Thymus (tissue), 11 donors: ENCODE data around the gene CAMTA1. TPM values are rescaled to one million over a fixed set of nuclear protein-coding genes. Genes with fewer than 3 reads are reported as not detected.

Source experiments
- DNase-seq, 9 donors: peaks; one replicate each; pipeline ENCODE4 v3.0.0-alpha.2; 2013; ENCODE audit warnings: low spot score in 9 of 9, low read depth in 6 of 9, missing footprints in 1 of 9
- H3K27ac ChIP-seq, 2 donors: one replicate each; pipeline ENCODE4 v1.5.1; 2013; ENCODE audit warnings: control low read depth in 1 of 2, low read depth in 1 of 2, low read length in 1 of 2, mild to moderate bottlenecking in 1 of 2, moderate library complexity in 1 of 2
- H3K27me3 ChIP-seq, 2 donors: one replicate each; pipeline ENCODE4 v1.5.1; 2013; ENCODE audit warnings: low read length in 1 of 2; ENCODE audit not compliant: control insufficient read depth in 2 of 2, insufficient read depth in 1 of 2
- H3K36me3 ChIP-seq, 2 donors: one replicate each; pipeline ENCODE4 v1.5.1; 2013; ENCODE audit warnings: low read length in 1 of 2, mild to moderate bottlenecking in 1 of 2, moderate library complexity in 1 of 2; ENCODE audit not compliant: control insufficient read depth in 2 of 2, insufficient read depth in 2 of 2
- H3K4me1 ChIP-seq, 2 donors: one replicate each; pipeline ENCODE4 v1.5.1; 2013; ENCODE audit warnings: low read length in 2 of 2; ENCODE audit not compliant: control insufficient read depth in 2 of 2, insufficient read depth in 2 of 2
- H3K4me3 ChIP-seq, 2 donors: one replicate each; pipeline ENCODE4 v1.5.1; 2013; ENCODE audit warnings: low read length in 2 of 2, control low read depth in 1 of 2, mild to moderate bottlenecking in 1 of 2
- H3K9me3 ChIP-seq, 2 donors: one replicate each; pipeline ENCODE4 v1.5.1; 2013; ENCODE audit warnings: low read length in 1 of 2, mild to moderate bottlenecking in 1 of 2; ENCODE audit not compliant: control insufficient read depth in 2 of 2, insufficient read depth in 1 of 2
- WGBS: extraction: QIAGEN DNeasy Blood & Tissue Kit; methylation state at CpG from one replicate; pipeline ENCODE4 v1.1.7; 2013; 5-methylcytosine and 5-hydroxymethylcytosine counted together
- polyA plus RNA-seq: library from polyadenylated mRNA; stranded (reverse); fragments of 200-250 nt; gene quantifications from one replicate; pipeline ENCODE4 v1.2.3, GENCODE V29; 2013
- total RNA-seq: library from RNA; stranded (reverse); fragments of 120-200 nt; gene quantifications from one replicate; pipeline ENCODE4 v1.2.4, GENCODE V29; 2013
- donor health status: healthy.

Gene CAMTA1
- total and polyA plus RNA-seq, 2 donors, result 32.0 to 158 TPM

GRCh38 chr1:7086106-7086505 is 300.9 kb downstream of the CAMTA1 start:
- no peaks in the 10 kb centered on the region for H3K4me1 ChIP-seq
- peaks cover 0 to 3% of the 10 kb centered on the region in 2 donors for H3K27me3 ChIP-seq
- peaks cover 0 to under 1% of the 10 kb centered on the region in 2 donors for H3K9me3 ChIP-seq
- no peaks in the 10 kb centered on the region for H3K36me3 ChIP-seq
- no peak for DNase-seq
- no peak overlapping the region for H3K4me3 ChIP-seq
- no peak overlapping the region for H3K27ac ChIP-seq
- 87% methylated on average over 11 of the region's 11 CpGs for WGBS

- Histone ChIP-seq H3K27ac (no peak overlapping the region), H3K36me3 (no peaks in the 10 kb centered on the region), H3K9me3 (no peaks in the 10 kb centered on the region), H3K4me1 (no peaks in the 10 kb centered on the region), H3K27me3 (peaks cover 0 to 3% of the 10 kb centered on the region in 2 donors), H3K4me3 (no peak overlapping the region)
- DNase-seq, result no peak
- WGBS, result 95% methylated on average over 9 of the region's 9 CpGs
These were observed 302.6 kb downstream of the CAMTA1 start for GRCh38 chr1:7087888-7088287.

DNA sequence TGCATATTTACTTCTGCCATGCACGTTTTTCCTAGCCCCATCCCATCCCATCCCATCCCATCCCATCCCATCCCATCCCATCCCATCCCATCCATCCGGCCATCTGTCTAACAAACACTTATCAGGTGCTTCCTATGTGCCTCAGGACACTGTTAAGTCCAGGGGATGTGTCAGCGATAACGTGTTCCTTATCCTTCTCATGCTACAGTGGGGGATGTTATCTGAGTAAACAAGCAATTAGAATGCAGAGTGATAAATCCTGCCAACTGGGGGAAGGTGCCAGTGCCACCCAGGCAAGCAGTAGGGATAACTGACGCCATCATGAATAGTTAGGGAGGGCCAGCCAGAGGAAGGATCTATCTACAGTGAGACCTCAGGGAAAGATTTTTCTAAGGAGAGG is 304.2 kb downstream of the CAMTA1 start:
- no peak for DNase-seq
- H3K9me3 ChIP-seq, result no peaks in the 10 kb centered on the region
- no peak overlapping the region for H3K27ac ChIP-seq
- WGBS, result 80% methylated on average over 5 of the region's 5 CpGs
- no peaks in the 10 kb centered on the region for H3K36me3 ChIP-seq
- no peaks in the 10 kb centered on the region for H3K4me1 ChIP-seq
- peaks cover 0 to 3% of the 10 kb centered on the region in 2 donors for H3K27me3 ChIP-seq
- H3K4me3 ChIP-seq, result no peak overlapping the region

DNA sequence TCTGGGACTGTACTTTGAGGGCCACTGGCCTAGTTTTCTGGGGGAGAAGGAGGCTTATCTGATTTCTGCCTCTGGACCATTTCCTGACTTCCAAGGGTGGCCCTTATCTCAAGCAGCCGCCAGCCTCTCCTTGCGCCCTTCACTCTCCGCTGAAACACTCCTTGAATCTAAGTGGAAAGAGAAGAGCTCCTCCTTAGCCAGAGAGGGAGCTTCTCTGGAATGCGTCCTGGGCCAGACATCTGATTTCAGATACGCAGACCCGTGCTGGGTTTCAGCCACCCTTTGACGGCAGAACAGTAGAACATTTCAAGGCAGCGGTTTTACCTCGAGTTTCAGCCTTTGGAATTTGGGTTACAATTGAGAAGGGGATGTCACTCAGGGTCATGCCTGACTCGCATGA is 308.0 kb downstream of the CAMTA1 start:
- 73% methylated on average over 10 of the region's 10 CpGs for WGBS
- H3K4me1 ChIP-seq, result no peaks in the 10 kb centered on the region
- H3K4me3 ChIP-seq, result no peak overlapping the region
- no peak for DNase-seq
- H3K9me3 ChIP-seq, result no peaks in the 10 kb centered on the region
- H3K27ac ChIP-seq, result no peak overlapping the region
- H3K27me3 ChIP-seq, result no peaks in the 10 kb centered on the region
- H3K36me3 ChIP-seq, result no peaks in the 10 kb centered on the region

GRCh38 chr1:7094086-7094485 is 308.8 kb downstream of the CAMTA1 start:
- H3K36me3 ChIP-seq, result no peaks in the 10 kb centered on the region
- H3K4me1 ChIP-seq, result no peaks in the 10 kb centered on the region
- H3K9me3 ChIP-seq, result no peaks in the 10 kb centered on the region
- no peak overlapping the region for H3K4me3 ChIP-seq
- DNase-seq, result no peak
- H3K27ac ChIP-seq, result no peak overlapping the region
- no peaks in the 10 kb centered on the region for H3K27me3 ChIP-seq
- 92% methylated on average over 4 of the region's 4 CpGs for WGBS

GRCh38 chr1:7094509-7094908 is 309.3 kb downstream of the CAMTA1 start:
- no peak for DNase-seq
- Histone ChIP-seq H3K9me3 (no peaks in the 10 kb centered on the region), H3K4me3 (no peak overlapping the region), H3K36me3 (no peaks in the 10 kb centered on the region), H3K27ac (no peak overlapping the region), H3K4me1 (no peaks in the 10 kb centered on the region), H3K27me3 (no peaks in the 10 kb centered on the region)
- WGBS, result 89% methylated on average over 10 of the region's 10 CpGs

DNA sequence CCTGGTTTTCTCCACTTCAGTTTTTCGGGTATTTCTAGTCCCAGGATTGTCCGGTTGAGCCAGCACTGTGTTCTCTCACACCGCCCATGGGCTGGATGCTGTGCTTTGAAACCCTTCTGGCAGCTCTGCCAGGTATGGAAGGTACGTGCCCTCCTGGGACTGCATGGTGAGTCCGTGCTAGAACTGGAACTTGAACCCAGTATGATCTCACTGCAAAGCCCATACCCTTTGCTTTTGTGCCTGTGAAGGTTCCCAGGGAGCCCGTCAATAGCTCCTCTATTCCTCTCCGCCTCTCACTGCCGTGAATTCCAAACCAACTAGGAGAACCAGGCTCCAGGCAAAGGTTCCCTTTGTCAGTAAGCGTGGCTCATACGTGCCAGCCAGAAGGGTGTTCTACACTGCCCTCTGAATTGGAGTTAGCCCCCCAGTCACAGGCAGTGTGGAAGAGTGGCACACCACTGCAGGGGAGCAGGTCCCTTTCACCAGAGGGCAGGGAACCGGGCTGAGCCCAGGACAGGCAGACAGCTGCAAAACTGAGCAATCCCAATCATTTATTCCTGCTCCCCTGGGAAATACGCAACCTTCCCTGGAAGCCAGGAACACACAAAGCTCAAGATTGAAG is 310.2 kb downstream of the CAMTA1 start:
- no peaks in the 10 kb centered on the region for H3K4me1 ChIP-seq
- H3K27ac ChIP-seq, result no peak overlapping the region
- DNase-seq, result no peak
- no peak overlapping the region for H3K4me3 ChIP-seq
- no peaks in the 10 kb centered on the region for H3K36me3 ChIP-seq
- H3K27me3 ChIP-seq, result no peaks in the 10 kb centered on the region
- 91% methylated on average over 12 of the region's 12 CpGs for WGBS
- no peaks in the 10 kb centered on the region for H3K9me3 ChIP-seq

DNA sequence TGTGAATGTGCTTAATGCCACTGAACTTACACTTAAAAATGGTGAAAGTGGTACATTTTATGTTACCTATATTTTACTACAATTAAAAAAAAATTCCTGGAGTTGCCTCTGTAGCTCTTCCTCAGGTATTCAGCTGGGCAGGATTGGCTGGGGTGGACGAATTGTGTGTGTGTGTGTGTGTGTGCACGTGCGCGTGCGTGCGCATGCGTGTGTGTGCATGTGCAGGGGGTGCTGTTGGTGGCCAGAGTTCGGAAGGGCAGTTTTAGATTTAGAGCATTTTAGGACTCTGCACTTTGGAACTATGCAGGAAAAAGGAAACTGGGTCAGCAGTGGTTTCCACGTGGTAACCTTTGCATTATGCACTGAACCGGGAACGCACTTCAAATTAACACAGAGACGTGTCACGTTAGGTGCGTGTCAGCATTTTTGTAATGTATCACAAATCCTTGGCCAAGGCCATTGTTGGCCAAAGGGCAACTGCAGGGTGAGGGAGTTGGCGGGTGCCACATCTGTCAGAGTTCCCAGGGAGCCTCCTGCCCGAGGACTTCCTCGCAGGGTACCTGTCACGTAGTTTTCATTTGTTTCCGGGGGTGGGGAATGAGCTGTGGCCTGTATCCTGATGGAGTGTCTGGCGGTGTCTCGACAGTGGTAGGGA is 312.8 kb downstream of the CAMTA1 start:
- no peak for DNase-seq
- H3K36me3 ChIP-seq, result no peaks in the 10 kb centered on the region
- no peaks in the 10 kb centered on the region for H3K4me1 ChIP-seq

GRCh38 chr1:7098641-7099040 is 313.4 kb downstream of the CAMTA1 start:
- no peak for DNase-seq
- H3K9me3 ChIP-seq, result no peaks in the 10 kb centered on the region
- H3K36me3 ChIP-seq, result no peaks in the 10 kb centered on the region
- no peaks in the 10 kb centered on the region for H3K4me1 ChIP-seq
- H3K4me3 ChIP-seq, result no peak overlapping the region
- 93% methylated on average over 7 of the region's 7 CpGs for WGBS
- no peaks in the 10 kb centered on the region for H3K27me3 ChIP-seq
- no peak overlapping the region for H3K27ac ChIP-seq

More for the DNA sequence above, 312.8 kb downstream of the CAMTA1 start:
- 91% methylated on average over 21 of the region's 21 CpGs for WGBS
- H3K9me3 ChIP-seq, result no peaks in the 10 kb centered on the region
- H3K27me3 ChIP-seq, result no peaks in the 10 kb centered on the region
- no peak overlapping the region for H3K4me3 ChIP-seq
- no peak overlapping the region for H3K27ac ChIP-seq
